HG02981 (cell line): ENCODE data around the gene SLC7A5.

ENCODE experiments used
- ATAC-seq: cut with Tn5 transposase; IDR thresholded peaks from one replicate; pipeline ENCODE4 v1.9.1; 2021; ENCODE audit warnings: mild to moderate bottlenecking, moderate library complexity; ENCODE audit not compliant: unreplicated experiment

SLC7A5 gene

DNA sequence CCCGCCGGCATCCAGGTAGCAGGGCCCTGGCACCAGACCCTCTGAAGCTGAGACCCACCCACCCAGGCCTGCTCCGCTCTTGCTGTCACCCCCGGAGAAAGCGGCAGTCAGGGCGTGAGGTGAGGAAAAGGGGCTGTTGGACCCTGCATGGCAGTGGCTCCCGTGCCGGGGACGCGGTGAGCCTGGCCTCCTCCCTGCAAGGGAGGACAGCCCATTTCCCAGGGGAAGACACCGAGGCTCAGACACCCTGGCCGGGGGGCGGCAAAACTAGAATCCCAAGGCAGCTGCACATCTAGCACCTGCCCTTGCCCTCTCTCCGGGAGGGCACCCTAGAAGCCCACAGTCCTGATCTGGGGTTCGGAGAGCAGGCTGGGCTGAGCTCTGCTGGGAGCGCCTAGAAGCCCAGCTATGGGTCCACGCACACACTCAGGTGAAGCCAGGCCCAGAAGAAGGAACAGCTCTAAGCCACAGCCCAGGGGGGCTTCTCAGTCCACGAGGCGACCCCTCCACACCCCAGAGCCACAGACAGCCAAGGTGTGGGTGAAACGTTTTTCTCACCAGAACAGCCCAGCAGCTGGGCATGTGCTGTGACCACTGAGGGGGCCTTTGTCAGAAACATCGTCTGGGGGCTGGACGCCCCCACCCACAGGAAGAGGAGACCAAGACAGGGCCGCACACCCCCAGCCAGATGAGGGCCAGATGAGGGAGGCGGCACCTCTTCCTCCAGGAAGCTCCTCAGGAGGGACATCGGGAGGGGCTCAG, 22.4 kb downstream of the SLC7A5 start:
- no peak for ATAC-seq

GRCh38 chr16:87845807-87846619, 23.3 kb downstream of the SLC7A5 start:
- ATAC-seq, result no peak

- no peak for ATAC-seq
Observed at GRCh38 chr16:87845213-87845612, 24.1 kb downstream of the SLC7A5 start.

DNA sequence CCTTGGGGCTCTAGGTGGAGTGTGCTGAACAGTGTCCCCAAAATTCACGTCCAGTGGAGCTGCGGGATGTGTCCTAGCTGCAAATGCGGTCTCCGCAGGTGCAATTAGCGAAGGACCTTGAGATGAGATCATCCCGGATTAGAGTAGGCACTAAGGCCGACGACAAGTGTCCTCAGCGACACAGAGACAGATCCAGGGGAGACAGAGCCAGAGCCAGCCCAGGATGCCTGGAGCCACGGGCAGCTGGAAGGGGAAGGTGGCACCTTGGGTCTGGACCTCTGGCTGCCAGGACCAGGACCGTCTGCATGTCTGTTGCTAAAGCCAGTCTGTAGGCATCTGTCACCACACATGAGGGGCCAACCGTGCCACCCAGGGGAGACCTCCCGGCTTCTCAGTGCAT, 24.5 kb downstream of the SLC7A5 start:
- ATAC-seq, result no peak

GRCh38 chr16:87844120-87844733, 25.1 kb downstream of the SLC7A5 start:
- no peak for ATAC-seq

DNA sequence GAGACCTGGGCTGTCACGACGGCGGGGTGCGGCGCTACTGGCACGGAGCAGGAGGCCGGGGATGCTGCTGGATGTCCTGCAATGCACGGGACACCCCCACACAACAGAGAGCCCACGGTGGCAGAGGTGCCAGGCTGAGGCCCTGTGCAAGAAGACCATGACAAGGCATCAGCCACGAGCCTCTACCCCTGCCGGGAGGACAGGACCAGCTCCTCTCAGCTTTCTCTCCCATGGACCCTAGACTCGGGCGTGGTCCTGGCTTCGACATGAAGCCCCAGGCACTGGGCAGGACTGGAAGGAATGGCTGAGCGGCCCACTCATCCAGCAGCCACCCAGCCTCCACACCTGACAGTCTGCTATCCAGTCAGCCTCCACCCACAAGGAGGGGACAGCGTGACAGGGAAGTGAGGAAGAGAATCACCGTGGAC, 25.6 kb downstream of the SLC7A5 start:
- no peak for ATAC-seq

- no peak for ATAC-seq
Observed at GRCh38 chr16:87842209-87842869, 27.0 kb downstream of the SLC7A5 start.

DNA sequence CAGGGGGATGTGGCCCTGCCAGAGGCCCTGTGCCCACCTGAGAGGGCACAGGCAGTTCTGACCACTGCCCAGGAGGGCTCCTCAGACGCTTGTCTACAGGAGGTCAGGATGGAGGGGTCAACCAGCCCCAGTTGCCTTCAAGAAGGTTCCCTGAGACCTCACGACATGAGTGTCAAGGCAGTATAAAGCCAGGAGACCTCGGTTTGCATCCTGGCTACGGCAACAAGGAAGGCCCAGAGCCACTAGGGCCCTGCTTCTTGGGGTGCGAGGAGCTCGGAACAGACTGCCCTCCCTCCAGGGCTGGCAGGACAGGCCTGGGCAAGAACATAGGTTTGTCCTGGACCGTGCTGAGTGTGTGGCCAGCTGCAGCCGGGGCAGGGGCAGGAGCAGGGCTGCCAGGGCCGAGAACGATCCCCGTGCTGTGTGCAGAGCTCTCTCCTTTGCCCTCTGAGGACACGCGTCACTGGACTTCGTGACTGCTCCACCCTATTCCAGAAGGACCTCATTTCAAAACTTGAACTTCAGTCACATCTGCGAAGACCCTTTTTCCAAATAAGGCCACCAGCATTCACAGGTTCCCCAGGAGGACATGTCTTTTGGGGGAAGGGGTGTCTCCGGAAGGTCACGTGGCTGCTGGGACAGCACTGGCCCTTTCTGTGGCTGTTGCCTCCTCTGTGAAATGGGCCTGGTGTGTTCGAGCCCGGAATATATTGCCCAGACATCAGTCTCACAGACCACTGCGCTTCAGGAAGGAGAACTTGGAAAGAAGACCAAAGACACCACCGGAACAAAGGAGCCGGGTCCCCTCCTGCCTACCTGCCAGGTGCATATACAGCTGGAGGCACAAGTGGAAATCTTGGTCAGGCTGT, 27.7 kb downstream of the SLC7A5 start:
- no peak for ATAC-seq

- no peak for ATAC-seq
Observed at GRCh38 chr16:87840271-87840978, 28.9 kb downstream of the SLC7A5 start.

DNA sequence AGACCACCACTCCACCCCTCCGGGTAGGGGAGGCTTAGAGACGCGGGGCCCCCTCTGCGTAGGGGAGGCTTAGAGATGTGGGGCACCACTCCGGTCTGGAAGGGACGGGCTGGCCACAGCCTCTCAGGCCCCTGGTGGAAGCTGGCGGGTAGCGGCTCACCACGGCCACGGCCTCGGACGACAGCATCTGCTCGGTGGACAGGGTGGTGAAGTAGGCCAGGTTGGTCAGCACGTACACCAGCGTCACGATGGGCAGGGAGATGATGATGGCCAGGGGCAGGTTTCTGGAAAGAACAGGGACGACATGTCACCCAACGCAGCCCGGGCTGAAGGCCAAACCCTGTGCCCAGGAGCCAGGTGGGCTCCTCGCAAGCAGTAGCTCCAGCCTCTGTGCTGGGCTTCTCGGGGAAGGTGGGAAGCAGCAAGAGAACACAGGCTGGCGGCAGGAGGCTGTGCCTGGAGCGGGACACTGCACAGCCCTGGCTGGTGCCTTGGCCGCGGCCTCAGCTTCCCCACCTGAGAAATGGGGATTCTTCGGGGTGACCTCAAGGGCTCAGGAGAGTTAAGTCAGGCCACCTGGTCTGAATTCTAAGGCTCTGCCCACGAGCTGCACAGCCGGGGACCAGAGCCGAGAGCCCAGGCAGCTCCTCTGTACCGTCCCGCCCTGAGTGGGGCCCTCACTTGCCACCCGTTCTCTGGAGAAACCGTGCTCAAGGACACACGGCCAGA, 29.6 kb downstream of the SLC7A5 start:
- ATAC-seq, result no peak

DNA sequence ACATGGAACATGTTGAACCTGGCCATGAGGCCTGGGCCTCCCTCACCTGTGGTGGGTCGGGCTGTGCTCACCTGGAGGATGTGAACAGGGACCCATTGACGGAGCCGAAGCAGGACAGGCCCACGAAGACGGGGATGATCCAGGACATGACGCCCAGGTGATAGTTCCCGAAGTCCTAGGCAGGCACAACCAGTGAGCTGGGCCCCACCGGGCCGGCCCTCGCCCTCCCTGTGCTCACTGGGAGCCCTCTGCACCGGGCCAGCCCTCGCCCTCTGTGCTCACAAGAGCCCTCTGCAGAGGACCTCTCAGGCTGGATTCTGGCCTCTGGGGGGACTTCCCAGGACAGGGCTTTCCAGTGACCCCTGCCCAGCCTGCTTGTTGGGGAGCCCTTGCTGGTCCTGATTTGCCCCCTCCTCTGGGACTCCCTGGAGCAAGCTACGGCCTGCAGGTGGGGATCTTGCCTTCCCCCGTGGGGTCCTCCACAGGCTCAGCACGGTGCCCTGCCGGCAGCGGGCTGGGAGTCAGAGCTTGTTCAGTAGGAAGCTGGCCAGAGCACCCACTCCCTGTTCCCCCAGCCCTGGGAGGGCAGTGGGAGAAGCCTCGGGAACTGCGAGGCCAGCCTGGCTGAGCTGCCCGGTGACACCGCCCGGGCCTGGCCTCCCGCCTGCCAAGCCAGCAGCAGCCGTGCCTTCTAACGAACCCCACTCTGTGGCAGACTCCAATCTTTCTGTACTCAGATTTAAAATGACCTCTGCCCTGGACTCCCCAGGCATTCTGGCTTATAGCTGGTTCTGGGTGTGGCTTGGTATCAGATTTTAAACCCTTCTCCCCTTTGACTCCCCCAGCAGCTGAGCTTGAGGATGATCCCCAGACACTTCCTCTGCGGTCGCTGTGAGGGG, 30.4 kb downstream of the SLC7A5 start:
- no peak for ATAC-seq

DNA sequence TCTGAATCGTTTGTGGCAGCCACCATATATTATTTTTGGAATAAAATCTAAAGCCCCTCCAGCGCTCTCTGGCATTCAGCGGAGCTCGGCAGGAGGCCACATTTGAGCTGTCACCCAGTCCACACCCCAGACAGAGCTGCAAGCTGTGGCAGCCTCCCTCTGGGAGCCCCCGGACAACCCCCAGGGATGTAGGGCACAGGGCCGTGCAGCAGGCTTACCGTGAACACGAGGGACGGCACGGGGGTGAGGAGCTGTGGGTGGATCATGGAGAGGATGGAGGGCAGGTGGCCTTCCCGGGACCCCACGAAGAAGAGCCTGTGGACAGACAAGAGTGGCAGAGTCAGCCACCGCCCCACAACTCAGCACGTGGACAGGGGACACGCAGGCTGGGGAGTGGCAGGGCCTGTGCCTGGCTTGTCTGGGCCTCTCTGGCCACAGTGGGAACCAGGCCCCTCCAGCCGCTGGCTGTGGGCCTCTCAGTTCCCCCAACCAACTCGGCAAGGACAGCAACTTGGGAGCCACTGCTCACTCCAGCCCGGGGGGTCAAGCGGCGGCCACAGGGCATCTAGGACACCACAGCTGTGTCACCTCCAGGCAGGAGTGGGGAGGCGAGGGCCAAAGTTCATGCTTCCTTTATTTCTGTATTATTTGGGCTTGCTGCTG, 31.5 kb downstream of the SLC7A5 start:
- no peak for ATAC-seq

DNA sequence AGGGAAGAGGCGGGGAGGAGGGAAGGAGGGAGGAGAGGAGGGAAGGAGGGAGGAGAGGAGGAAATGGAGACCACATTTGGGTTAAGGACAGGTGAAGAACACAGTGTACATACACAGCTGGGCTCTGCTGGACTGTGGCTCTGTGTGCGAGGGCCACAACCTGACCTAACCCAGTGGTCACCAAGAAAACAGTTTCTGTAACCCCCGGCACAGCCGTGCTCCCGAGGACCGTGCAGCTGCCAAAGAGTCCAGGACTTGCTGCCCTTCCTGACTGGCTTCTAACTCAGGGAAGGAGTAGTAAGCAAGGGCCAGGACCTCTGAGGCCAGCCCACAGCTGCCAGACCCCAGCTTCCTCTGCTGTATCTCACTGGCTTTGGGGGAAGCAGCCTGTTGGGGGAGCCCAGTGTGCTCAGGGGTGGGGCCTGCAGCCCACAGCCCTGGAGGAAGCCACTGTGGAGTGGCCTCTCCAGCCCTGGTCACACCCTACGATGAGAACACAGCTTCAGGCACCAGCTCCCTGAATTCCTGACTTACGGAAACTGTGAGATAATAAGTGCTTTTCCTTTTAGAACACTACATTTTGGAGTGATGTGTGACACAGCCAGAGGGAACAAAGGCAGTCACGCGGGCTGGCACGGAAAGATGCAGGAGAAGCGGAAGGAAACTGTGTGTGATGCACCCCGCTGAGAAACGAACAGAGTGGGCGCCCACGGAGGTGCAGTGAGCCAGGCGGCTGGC, 32.3 kb downstream of the SLC7A5 start:
- no peak for ATAC-seq

DNA sequence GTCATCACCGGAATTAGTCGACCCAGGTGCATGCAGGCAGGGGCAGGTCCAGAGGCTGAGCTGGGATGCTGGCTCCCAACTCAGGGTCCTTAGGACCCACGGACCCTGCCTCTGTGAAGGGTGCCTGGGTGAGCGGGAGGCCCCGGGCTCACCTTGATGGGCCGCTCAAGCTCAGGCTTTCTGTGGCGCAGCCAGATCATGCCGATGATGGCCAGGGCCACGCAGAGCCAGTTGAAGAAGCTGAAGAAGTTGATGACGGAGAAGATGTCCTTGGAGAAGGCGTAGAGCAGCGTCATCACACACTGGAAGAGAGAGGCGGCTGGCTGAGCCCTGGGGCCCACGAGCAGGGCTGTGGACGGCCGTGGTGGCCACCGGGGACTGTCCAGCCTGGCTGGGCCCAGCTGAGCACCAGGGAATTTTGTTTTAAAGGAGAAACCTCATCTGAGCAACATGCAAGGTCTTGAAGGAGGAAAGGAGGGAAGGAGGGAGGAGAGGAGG, 32.9 kb downstream of the SLC7A5 start:
- no peak for ATAC-seq

DNA sequence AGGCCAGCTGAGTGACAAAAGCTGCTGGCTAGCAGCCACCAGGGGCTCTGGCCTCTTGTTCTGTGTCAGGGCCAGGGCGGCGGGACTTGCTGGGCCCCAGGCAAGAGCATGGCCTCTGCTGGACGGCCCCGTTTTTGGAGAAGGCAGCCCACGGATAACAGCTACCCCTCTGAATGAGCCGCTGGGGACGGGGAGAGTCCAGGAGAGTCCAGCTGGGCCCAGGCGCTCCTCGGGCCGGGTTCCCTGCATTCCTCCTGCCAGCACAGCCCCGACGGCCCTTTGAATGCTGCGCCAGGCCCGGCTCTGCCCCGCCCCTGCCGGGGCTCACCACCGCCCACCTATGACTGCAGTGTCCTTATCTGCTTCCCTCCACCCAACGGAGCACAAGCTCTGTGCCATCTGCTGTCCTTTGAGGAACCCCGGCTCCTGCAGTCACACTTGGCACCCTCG, 33.4 kb downstream of the SLC7A5 start:
- no peak for ATAC-seq

GRCh38 chr16:87834668-87835473, 34.4 kb downstream of the SLC7A5 start:
- no peak for ATAC-seq
